Thyroid gland (tissue), 4 donors: Measurements from ENCODE around the gene LRRIQ4. TPM values are rescaled to one million over a fixed set of nuclear protein-coding genes. Genes with fewer than 3 reads are reported as not detected.

ENCODE experiments used
- DNase-seq, 2 donors: peaks; one replicate each; pipeline ENCODE4 v3.0.0-alpha.2; 2019
- H3K27ac ChIP-seq, 3 donors: fragments of 200-600 bp; sonication (generic); 1 replicate in 2 of 3; 2 replicates in 1 of 3; pipeline ENCODE4 v1.5.1; 2016 to 2019; ENCODE audit warnings: mild to moderate bottlenecking in 1 of 3, moderate library complexity in 1 of 3
- H3K27me3 ChIP-seq: fragments of 200-600 bp; sonication (generic); one replicate; pipeline ENCODE4 v1.5.1; 2019
- H3K36me3 ChIP-seq, 2 donors: fragments of 200-600 bp; sonication (generic); one replicate each; pipeline ENCODE4 v1.5.1; 2016 to 2019
- H3K4me1 ChIP-seq, 2 donors: fragments of 200-600 bp; sonication (generic); one replicate each; pipeline ENCODE4 v1.5.1; 2017 to 2019
- H3K4me3 ChIP-seq, 3 donors: fragments of 200-600 bp; sonication (generic); replicated peaks in 1 of 3; 1 replicate in 2 of 3; 2 replicates in 1 of 3; pipeline ENCODE4 v1.5.1; 2016; ENCODE audit warnings: mild to moderate bottlenecking in 1 of 3
- H3K9me3 ChIP-seq: fragments of 200-600 bp; sonication (generic); one replicate; pipeline ENCODE4 v1.5.1; 2017
- POLR2A ChIP-seq, 2 donors: fragments of 450-650 bp; IDR thresholded peaks; one replicate each; pipeline ENCODE4 v1.6.1; 2017; ENCODE audit warnings: antibody characterized with exemption in 2 of 2, mild to moderate bottlenecking in 2 of 2, moderate library complexity in 1 of 2
- WGBS, 2 donors: methylation state at CpG; one replicate each; pipeline ENCODE4 v1.1.5; 2017; 5-methylcytosine and 5-hydroxymethylcytosine counted together
- intact Hi-C: fragments of 100-400 bp; cut with DNase I; formaldehyde crosslinking; loops from one replicate; pipeline ENCODE4 v1.15.1; 2023
- total RNA-seq, 4 donors: library from RNA; depleted of rRNA; stranded (reverse); fragments of >200 nt; gene quantifications; one replicate each; pipeline ENCODE4 v1.2.3, GENCODE V29; 2016
- TF ChIP-seq, protein P1 (sequence below), 6 experiments: fragments of 200-600 bp in 3 of 6; fragments of 450-650 bp in 3 of 6; sonication (generic) in 3 of 6; IDR thresholded peaks; one replicate each; pipeline ENCODE4 v1.5.1; 2016 to 2019; ENCODE audit warnings: antibody characterized with exemption in 6 of 6, mild to moderate bottlenecking in 2 of 6, inconsistent platforms in 1 of 6, moderate library complexity in 1 of 6

Gene LRRIQ4
- total RNA-seq, 4 donors from 2014 or later: 0.29 TPM; not detected in 3

DNA sequence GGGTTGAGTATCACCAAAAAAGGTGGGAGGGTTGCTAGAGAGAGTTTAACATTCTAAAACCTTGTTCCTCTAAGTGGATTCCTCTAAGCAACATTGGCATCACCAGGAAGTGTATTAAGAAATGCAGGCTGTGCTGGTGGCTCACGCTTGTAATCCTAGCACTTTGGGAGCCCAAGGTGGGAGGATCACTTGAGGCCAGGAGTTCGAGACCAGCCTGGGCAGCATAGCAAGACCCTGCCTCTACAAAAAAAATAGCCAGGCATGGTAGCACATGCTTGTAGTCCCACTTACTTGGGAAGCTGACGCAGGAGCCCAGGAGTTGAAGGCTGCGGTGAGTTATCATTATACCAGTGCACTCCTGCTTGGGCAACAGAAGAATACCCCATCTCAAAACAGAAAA, 34.8 kb upstream of the LRRIQ4 start:
- no peak for DNase-seq
- H3K4me1 ChIP-seq: peaks cover 3 to 22% of the 10 kb centered on the region in 2 donors
- 85 to 100% methylated on average over 4 of the region's 4 CpGs for WGBS, 2 donors
- H3K27ac ChIP-seq: no peak overlapping the region
- no peak overlapping the region for H3K4me3 ChIP-seq
- H3K9me3 ChIP-seq: no peaks in the 10 kb centered on the region
- intact Hi-C loops: no loop called here
- H3K36me3 ChIP-seq: peaks cover 34 to 46% of the 10 kb centered on the region in 2 donors
- no peak for TF ChIP-seq POLR2A (IDR thresholded peaks at IDR 0.05)
- H3K27me3 ChIP-seq: no peaks in the 10 kb centered on the region

DNA sequence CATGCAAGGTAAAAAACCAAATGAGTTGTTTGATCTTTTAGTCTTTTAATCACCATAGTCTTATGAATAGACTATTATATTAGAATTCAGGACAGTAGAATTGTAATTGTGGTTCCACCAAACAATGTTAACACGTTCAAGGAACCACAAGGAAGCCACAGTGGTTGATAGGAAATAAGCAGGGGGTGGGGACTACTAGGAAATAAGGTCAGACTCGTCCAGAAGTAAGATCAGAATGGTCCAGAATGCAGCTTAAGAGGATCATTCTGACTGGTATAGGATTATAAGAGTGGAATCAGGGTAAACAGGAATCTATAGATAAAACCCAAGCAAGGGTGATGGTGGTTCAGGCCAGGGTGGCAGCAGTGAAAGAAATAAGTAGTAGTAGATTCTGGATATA, 31.9 kb upstream of the LRRIQ4 start:
- DNase-seq: no peak
- H3K36me3 ChIP-seq: peaks cover 44 to 50% of the 10 kb centered on the region in 2 donors
- 74 to 75% methylated on average over 2 of the region's 2 CpGs for WGBS, 2 donors
- no peaks in the 10 kb centered on the region for H3K9me3 ChIP-seq
- intact Hi-C loops: no loop called here
- no peaks in the 10 kb centered on the region for H3K27me3 ChIP-seq
- H3K27ac ChIP-seq: no peak overlapping the region
- peaks cover 0 to 3% of the 10 kb centered on the region in 2 donors for H3K4me1 ChIP-seq
- TF ChIP-seq, protein P1, sequence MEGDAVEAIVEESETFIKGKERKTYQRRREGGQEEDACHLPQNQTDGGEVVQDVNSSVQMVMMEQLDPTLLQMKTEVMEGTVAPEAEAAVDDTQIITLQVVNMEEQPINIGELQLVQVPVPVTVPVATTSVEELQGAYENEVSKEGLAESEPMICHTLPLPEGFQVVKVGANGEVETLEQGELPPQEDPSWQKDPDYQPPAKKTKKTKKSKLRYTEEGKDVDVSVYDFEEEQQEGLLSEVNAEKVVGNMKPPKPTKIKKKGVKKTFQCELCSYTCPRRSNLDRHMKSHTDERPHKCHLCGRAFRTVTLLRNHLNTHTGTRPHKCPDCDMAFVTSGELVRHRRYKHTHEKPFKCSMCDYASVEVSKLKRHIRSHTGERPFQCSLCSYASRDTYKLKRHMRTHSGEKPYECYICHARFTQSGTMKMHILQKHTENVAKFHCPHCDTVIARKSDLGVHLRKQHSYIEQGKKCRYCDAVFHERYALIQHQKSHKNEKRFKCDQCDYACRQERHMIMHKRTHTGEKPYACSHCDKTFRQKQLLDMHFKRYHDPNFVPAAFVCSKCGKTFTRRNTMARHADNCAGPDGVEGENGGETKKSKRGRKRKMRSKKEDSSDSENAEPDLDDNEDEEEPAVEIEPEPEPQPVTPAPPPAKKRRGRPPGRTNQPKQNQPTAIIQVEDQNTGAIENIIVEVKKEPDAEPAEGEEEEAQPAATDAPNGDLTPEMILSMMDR (IDR thresholded peaks at IDR 0.05): no peak
- no peak for TF ChIP-seq POLR2A (IDR thresholded peaks at IDR 0.05)
- H3K4me3 ChIP-seq: no peak overlapping the region

DNA sequence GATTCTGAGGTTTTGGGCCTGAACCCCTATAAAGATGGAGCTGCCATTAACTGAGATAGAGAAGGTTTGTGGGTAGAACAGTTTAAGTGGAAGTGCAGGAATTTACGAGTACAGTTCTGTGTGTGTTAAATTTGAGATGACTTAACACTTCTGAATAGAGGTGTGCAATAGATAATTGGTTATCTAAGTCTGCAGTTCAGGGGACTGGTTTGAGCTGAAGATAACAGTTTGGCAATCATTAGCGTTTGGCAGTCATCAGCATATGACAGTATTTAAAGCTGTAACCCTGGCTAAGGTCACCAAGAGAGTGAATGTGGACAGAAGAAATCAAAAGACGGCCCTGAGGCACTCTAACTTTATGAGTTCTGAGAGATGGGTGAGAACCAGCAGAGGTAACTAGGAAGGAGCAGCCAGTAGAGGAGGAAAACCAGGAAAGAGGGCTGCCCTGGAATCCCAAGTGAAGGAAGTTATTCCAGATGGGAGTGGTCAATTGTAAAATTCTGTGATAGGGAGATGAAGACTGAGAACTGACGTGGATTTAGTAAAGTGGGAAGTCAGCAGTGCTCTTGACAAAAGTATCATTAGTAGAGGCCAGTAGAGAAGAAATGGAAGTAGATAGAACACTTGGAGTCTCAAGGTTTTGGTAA, 31.3 kb upstream of the LRRIQ4 start:
- intact Hi-C loops: no loop called here
- Histone ChIP-seq H3K4me3 (no peak overlapping the region), H3K27ac (no peak overlapping the region), H3K9me3 (no peaks in the 10 kb centered on the region), H3K36me3 (peaks cover 50 to 54% of the 10 kb centered on the region in 2 donors), H3K4me1 (no peaks in the 10 kb centered on the region), H3K27me3 (no peaks in the 10 kb centered on the region)
- no peak for DNase-seq
- TF ChIP-seq POLR2A (IDR thresholded peaks at IDR 0.05): no peak
- TF ChIP-seq, protein P1 (IDR thresholded peaks at IDR 0.05): no peak
- 91 to 93% methylated on average over 4 of the region's 4 CpGs for WGBS, 2 donors

DNA sequence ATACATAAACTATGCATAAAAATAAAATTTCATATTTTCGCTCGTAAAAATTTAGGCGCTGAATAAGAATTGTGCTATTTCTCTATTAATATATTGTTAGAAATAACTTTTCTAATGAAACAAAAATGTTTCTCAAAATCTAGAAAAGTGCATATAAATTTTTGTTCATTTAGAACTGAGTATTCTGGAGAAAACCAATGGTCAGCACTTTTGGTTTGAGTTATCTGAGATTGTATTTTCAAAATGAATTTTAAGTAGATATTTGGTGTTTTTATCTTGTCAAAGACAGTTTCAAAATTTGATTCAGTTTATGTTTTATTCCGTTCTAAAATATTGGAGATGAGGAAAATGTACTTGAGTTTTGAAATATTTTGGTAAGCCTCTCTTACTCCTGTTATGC, 25.6 kb upstream of the LRRIQ4 start:
- Histone ChIP-seq H3K27me3 (no peaks in the 10 kb centered on the region), H3K9me3 (no peaks in the 10 kb centered on the region), H3K27ac (no peak overlapping the region), H3K4me1 (no peaks in the 10 kb centered on the region), H3K4me3 (no peak overlapping the region), H3K36me3 (peaks cover 27 to 35% of the 10 kb centered on the region in 2 donors)
- TF ChIP-seq, protein P1 (IDR thresholded peaks at IDR 0.05): no peak
- no peak for TF ChIP-seq POLR2A (IDR thresholded peaks at IDR 0.05)
- 97 to 98% methylated on average over 4 of the region's 4 CpGs for WGBS, 2 donors
- intact Hi-C loops: no loop called here
- DNase-seq: no peak

DNA sequence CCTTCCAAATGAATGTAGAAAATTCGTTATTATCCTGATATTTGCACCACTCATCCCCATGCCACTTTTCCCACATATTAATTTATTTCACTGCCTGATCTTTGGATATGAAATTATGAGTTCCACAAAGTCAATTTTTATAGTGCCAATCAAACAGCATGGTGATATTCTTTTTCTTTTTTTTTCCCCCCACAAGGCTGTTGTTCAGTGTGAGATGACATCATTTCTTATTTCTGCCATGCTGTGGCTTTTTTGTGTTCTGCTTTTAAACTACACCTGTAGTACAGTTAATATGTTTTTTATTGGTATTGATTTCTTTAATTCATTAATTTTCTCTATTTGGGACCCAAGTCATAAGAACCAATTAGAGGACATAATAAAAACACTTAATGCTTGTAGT, 24.9 kb upstream of the LRRIQ4 start:
- 89 to 96% methylated on average over 1 of the region's 1 CpG for WGBS, 2 donors
- Histone ChIP-seq H3K4me3 (no peak overlapping the region), H3K27me3 (no peaks in the 10 kb centered on the region), H3K27ac (no peak overlapping the region), H3K36me3 (peaks cover 20 to 30% of the 10 kb centered on the region in 2 donors), H3K4me1 (no peaks in the 10 kb centered on the region), H3K9me3 (no peaks in the 10 kb centered on the region)
- TF ChIP-seq, protein P1 (IDR thresholded peaks at IDR 0.05): no peak
- TF ChIP-seq POLR2A (IDR thresholded peaks at IDR 0.05): no peak
- intact Hi-C loops: no loop called here
- no peak for DNase-seq
